ENCODE measurements around the gene DIP2B.
"Not testable (repeated sequence)": the region's sequence is repeated elsewhere in the genome, so short reads cannot be mapped to it uniquely, and the experiment has no call there.

The DIP2B gene

GRCh38 chr12:50739611-50740010 lies 234.8 kb downstream of the DIP2B start:
- DNase-seq: no peak

- DNase-seq: no peak
Observed at GRCh38 chr12:50740307-50740706, 235.5 kb downstream of the DIP2B start.

DNA sequence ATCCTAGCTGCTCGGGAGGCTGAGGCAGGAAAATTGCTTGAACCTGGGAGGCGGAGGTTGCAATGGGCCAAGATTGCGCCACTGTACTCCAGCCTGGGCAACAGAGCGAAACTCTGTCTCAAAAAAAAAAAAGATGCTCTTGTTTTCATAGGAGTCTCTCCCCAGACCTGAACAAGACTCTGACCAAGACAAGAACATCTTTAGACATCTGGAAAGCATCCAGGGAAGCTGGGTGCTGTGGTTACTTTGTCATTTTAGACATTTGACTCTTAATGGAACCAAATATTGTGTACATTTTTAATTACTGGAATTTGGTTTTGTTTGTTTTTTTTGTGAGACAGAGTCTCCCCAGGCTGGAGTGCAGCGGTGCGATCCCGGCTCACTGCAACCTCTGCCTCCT lies 238.0 kb downstream of the DIP2B start:
- DNase-seq: no peak

DNA sequence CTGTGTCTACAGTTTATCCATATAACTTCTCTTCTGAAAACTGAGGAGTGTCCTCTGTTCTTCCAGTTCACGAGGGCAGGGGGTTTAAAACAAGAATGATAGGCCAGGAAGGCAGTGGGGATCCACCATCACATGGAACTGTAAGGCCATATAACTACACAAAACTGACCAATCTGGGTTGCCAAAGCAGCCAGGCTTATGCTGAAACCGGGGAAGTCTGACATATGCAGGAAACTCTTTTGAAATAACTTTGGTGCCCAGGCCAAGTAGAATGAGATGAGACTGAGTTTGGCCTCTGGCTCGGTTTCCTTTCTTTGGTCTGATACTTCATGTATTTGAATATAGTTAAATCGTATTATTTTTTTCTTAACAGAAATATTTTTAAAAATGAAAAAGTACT lies 241.1 kb downstream of the DIP2B start:
- no peak for DNase-seq

DNA sequence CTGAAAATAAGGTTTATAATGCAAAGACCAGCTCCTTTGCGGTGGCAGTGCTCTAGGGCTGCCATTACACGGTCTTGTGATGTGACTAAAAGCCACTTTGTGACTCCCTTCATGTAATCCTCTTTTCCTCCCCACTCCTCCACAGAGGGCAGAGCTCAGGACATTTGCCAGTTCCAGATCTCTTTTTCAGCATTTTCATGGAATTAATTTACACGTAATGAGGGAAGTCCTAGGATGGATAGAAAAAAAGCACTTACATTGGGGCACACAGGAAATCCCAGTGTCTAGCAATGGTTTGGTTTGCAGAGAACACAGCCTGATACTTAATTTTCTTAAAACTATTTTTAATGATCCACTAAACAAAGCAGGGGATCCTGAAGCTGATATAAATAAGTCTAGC lies 241.6 kb downstream of the DIP2B start:
- no peak for DNase-seq

- DNase-seq: no peak
Observed at GRCh38 chr12:50747817-50748216, 243.0 kb downstream of the DIP2B start.

DNA sequence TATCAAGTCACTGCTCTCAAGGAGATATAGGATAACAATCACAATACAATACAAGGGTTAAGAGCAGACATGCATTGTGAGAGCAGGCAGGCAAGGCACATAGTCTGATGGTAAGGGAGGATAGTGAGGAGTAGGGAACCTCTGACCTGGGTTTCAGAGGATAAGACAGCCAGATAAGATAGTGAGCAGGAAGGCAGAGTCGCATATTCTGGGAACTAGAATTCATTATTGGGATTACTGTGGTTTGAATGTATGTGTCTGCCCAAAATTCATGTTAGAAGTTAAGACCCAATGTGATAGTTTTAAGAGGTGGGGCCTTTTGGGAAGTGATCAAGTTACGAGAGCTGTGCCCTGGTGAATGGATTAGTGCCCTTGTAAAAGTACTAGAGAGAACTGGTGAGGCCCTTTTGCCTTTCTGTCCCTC lies 244.7 kb downstream of the DIP2B start:
- DNase-seq: no peak

GRCh38 chr12:50750366-50750765 lies 245.6 kb downstream of the DIP2B start:
- no peak for DNase-seq

- no peak for DNase-seq
Observed at GRCh38 chr12:50751948-50752721, 247.3 kb downstream of the DIP2B start.

GRCh38 chr12:50753232-50753769 lies 248.5 kb downstream of the DIP2B start:
- no peak for DNase-seq

DNA sequence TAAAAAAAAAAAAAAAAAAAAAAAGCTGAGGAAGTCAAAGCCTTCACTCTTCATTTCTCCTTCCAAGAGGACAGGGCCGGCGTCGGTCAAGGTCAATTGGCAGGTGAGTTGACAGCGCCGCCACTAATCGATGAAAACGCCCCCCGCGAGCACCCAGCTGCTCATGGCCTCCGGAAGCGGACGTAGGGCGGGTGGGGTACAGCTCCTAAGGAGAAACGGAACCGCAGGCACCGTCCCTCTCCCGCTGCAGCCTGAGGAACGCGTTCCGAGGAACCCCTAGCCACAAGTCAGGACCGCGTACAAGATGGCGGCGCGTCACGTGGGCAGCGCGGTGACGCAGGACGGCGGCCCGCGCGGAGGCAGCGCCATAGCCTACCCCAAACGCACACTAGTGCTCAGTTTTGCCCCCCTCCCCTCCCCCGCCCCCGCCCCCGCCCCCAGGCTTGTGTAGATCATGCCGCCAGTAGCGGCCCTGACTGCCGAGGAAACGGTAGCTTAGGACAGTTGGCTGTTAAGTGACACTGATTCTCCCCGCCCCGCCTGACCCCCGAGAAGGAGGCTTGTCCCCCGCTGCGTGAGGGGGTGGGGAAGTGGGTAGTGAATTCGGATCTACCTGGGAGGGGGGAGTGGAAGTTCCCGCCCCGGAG lies 259.0 kb downstream of the DIP2B start, which contains the start of gene ATF1:
ATF1 (plus strand) TSS at position 463 of the 647 bp plus-strand sequence. CDS start 16,045 bp downstream, outside the sequence.
- peak; percentile 82 for DNase-seq

GRCh38 chr12:50764286-50765094 lies 259.7 kb downstream of the DIP2B start:
- peak; percentile 13 for DNase-seq

DNA sequence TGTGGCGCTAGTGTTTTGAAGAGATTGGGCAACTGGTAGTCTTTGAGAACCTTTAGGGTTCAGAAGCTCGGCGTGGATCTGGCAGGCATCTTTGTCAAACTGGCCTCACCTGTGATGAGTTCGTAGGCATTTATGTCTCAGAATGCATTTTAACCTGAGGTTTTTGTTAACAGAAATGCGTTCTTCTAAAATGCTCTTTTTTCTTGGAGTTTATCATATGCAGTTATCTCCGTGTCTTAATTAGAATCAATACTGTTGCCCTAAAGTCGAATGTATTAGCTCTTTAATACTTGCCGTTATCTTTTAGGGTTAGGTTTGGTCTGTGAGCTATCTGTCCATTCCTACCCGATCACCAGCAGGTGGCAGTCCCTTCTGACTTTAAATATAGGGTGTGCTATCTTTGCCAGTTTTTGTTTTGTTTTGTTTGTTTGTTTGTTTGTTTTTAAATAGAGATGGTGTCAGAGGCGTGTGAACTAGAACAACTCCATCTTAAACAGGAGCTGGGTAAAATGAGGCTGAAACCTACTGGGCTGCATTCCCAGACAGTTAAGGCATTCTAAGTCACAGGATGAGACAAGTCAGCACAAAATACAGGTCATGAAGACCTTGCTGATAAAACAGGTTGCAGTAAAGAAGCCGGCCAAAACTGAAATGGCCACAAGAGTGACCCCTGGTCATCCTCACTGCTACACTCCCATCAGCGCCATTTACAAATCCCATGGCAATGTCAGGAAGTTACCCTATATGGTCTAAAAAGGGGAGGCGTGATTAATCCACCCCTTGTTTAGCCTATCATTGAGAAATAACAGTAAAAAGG lies 260.5 kb downstream of the DIP2B start:
- no peak for DNase-seq

- no peak for DNase-seq
Observed at GRCh38 chr12:50768391-50768790, 263.6 kb downstream of the DIP2B start.

DNA sequence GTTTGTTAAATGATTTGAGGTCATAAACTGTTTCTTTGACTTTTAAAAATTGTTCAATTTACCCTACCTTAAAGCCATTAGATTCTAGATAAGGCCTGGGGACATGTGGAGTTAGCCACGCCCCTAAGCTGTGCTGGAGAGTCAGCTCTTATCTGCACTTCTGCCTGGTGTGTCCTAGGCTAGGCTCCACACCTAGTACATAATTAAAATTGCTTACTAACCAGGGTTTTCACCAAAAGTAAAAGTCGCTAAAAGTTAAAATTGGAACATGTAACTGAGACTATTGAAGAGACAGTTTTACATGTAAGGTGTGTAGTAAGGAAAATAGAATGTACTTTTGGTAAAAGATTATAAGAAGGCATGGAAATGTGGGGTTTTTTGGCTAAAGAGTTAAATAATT lies 264.0 kb downstream of the DIP2B start:
- DNase-seq: not testable (repeated sequence)

GRCh38 chr12:50771409-50771808 lies 266.6 kb downstream of the DIP2B start:
- no peak for DNase-seq

DNA sequence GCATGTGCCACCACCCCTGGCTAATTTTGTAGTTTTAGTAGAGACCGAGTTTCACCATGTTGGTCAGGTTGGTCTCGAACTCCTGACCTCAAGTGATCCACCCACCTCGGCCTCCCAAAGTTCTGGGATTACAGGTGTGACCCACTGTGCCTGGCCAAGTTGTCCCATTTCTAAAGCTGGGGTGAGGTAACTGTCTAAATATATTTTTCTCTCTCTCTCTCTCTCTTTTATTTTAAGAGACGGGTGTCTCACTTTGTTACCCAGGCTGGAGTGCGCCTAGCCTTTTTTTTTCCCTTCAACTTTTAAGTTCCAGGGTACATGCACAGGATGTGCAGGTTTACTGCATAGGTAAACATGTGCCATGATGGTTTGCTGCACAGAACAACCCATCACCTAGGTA lies 267.7 kb downstream of the DIP2B start:
- DNase-seq: no peak

DNA sequence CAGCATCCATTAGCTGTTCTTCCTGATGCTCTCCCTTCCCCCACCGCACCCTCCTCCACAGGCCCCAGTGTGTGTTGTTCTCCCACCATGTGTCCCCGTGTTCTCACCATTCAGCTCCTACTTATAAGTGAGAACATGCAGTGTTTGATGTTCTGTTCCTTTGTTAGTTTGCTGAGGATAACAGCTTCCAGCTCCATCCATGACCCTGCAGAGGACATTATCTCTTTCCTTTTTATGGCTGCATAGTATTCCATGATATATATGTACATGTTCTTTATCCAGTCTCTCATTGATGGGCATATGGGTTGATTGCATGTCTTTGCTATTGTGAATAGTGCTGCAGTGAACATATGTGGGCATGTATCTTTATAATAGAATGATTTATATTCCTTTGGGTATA lies 268.1 kb downstream of the DIP2B start:
- no peak for DNase-seq

- DNase-seq: no peak
Observed at GRCh38 chr12:50775251-50775650, 270.5 kb downstream of the DIP2B start.

- DNase-seq: no peak
Observed at GRCh38 chr12:50776749-50777728, 272.3 kb downstream of the DIP2B start.

Measured in NCI-H510A (cell line).